ENCODE data around the gene ICOSLG. TPM values are rescaled to one million over a fixed set of nuclear protein-coding genes. Genes with fewer than 3 reads are reported as not detected.
"Not testable (repeated sequence)": the region's sequence is repeated elsewhere in the genome, so short reads cannot be mapped to it uniquely, and the experiment has no call there.

ICOSLG gene
- total RNA-seq (2.7 TPM), polyA plus RNA-seq (1.3 TPM)

GRCh38 chr21:44240842-44241241 lies at the start of gene ICOSLG:
Gene ICOSLG, minus strand, starts transcription at chr21:44240943. Its CDS starts 126 bp downstream, at chr21:44240817.
- H3K4me3 ChIP-seq (ENCODE audit: low read depth, low read length); H3K4me1 ChIP-seq (ENCODE audit: insufficient read depth); H3K27ac ChIP-seq (ENCODE audit: low read depth); DNase-seq (ENCODE audit: extremely low spot score); H3K36me3 ChIP-seq (ENCODE audit: insufficient read depth): not testable (repeated sequence)
- WGBS, result no CpG with 5 or more reads among the region's 53 CpGs

- no peaks in the 10 kb centered on the region for H3K36me3 ChIP-seq (ENCODE audit: insufficient read depth)
- no peak for DNase-seq (ENCODE audit: extremely low spot score)
- H3K4me1 ChIP-seq (ENCODE audit: insufficient read depth), result no peaks in the 10 kb centered on the region
- WGBS, result 86% methylated on average over 24 of the region's 24 CpGs
- H3K27ac ChIP-seq (ENCODE audit: low read depth), result no peak overlapping the region
- no peak overlapping the region for H3K4me3 ChIP-seq (ENCODE audit: low read depth, low read length)
Observed at GRCh38 chr21:44289381-44290010, 48.8 kb upstream of the ICOSLG start.

GRCh38 chr21:44288251-44289110 lies 47.7 kb upstream of the ICOSLG start:
- 92% methylated on average over 23 of the region's 23 CpGs for WGBS
- no peaks in the 10 kb centered on the region for H3K36me3 ChIP-seq (ENCODE audit: insufficient read depth)
- H3K4me1 ChIP-seq (ENCODE audit: insufficient read depth), result no peaks in the 10 kb centered on the region
- H3K4me3 ChIP-seq (ENCODE audit: low read depth, low read length), result no peak overlapping the region
- DNase-seq (ENCODE audit: extremely low spot score), result no peak
- H3K27ac ChIP-seq (ENCODE audit: low read depth), result no peak overlapping the region

GRCh38 chr21:44286716-44287632 lies 46.2 kb upstream of the ICOSLG start:
- WGBS, result 68% methylated on average over 31 of the region's 31 CpGs
- Histone ChIP-seq H3K4me3 (ENCODE audit: low read depth, low read length) (no peak overlapping the region), H3K36me3 (ENCODE audit: insufficient read depth) (no peaks in the 10 kb centered on the region), H3K27ac (ENCODE audit: low read depth) (no peak overlapping the region), H3K4me1 (ENCODE audit: insufficient read depth) (no peaks in the 10 kb centered on the region)
- no peak for DNase-seq (ENCODE audit: extremely low spot score)

- Histone ChIP-seq H3K4me3 (ENCODE audit: low read depth, low read length) (peak overlapping the region; percentile 5), H3K4me1 (ENCODE audit: insufficient read depth) (no peaks in the 10 kb centered on the region), H3K36me3 (ENCODE audit: insufficient read depth) (no peaks in the 10 kb centered on the region), H3K27ac (ENCODE audit: low read depth) (no peak overlapping the region)
- WGBS, result 58% methylated on average over 21 of the region's 21 CpGs
- no peak for DNase-seq (ENCODE audit: extremely low spot score)
Observed at GRCh38 chr21:44286086-44286715, 45.5 kb upstream of the ICOSLG start.

- Histone ChIP-seq H3K4me3 (ENCODE audit: low read depth, low read length) (peak within 1 kb of the TSS; percentile 5), H3K4me1 (ENCODE audit: insufficient read depth) (no peaks in the 10 kb centered on the region), H3K27ac (ENCODE audit: low read depth) (no peak within 1 kb of the TSS), H3K36me3 (ENCODE audit: insufficient read depth) (no peaks in the 10 kb centered on the region)
- DNase-seq (ENCODE audit: extremely low spot score), result no peak
- 28% methylated on average over 56 of the region's 56 CpGs for WGBS
Observed at GRCh38 chr21:44285138-44285992, 44.6 kb upstream of the ICOSLG start, which contains the start of gene AIRE. Gene AIRE, plus strand, starts transcription at chr21:44285876. Its CDS starts 131 bp downstream, at chr21:44286007.

- Histone ChIP-seq H3K36me3 (ENCODE audit: insufficient read depth) (no peaks in the 10 kb centered on the region), H3K4me1 (ENCODE audit: insufficient read depth) (no peaks in the 10 kb centered on the region), H3K27ac (ENCODE audit: low read depth) (no peak overlapping the region), H3K4me3 (ENCODE audit: low read depth, low read length) (no peak overlapping the region)
- 70% methylated on average over 11 of the region's 11 CpGs for WGBS
- DNase-seq (ENCODE audit: extremely low spot score), result no peak
Observed at GRCh38 chr21:44283948-44284347, 43.2 kb upstream of the ICOSLG start.

GRCh38 chr21:44283211-44283785 lies 42.6 kb upstream of the ICOSLG start:
- not testable (repeated sequence) for H3K4me3 ChIP-seq (ENCODE audit: low read depth, low read length); DNase-seq (ENCODE audit: extremely low spot score); H3K36me3 ChIP-seq (ENCODE audit: insufficient read depth); H3K4me1 ChIP-seq (ENCODE audit: insufficient read depth); H3K27ac ChIP-seq (ENCODE audit: low read depth)
- WGBS, result 61% methylated on average over 11 of the region's 11 CpGs

- Histone ChIP-seq H3K36me3 (ENCODE audit: insufficient read depth) (no peaks in the 10 kb centered on the region), H3K4me1 (ENCODE audit: insufficient read depth) (no peaks in the 10 kb centered on the region), H3K4me3 (ENCODE audit: low read depth, low read length) (no peak overlapping the region), H3K27ac (ENCODE audit: low read depth) (no peak overlapping the region)
- no peak for DNase-seq (ENCODE audit: extremely low spot score)
- 93% methylated on average over 9 of the region's 9 CpGs for WGBS
Observed at GRCh38 chr21:44282370-44282769, 41.6 kb upstream of the ICOSLG start.

- Histone ChIP-seq H3K36me3 (ENCODE audit: insufficient read depth) (no peaks in the 10 kb centered on the region), H3K27ac (ENCODE audit: low read depth) (no peak overlapping the region), H3K4me3 (ENCODE audit: low read depth, low read length) (no peak overlapping the region), H3K4me1 (ENCODE audit: insufficient read depth) (no peaks in the 10 kb centered on the region)
- no peak for DNase-seq (ENCODE audit: extremely low spot score)
- WGBS, result 97% methylated on average over 9 of the region's 9 CpGs
Observed at GRCh38 chr21:44281801-44282200, 41.1 kb upstream of the ICOSLG start.

GRCh38 chr21:44279354-44280260 lies 38.9 kb upstream of the ICOSLG start:
- no peaks in the 10 kb centered on the region for H3K36me3 ChIP-seq (ENCODE audit: insufficient read depth)
- H3K4me3 ChIP-seq (ENCODE audit: low read depth, low read length), result no peak overlapping the region
- no peaks in the 10 kb centered on the region for H3K4me1 ChIP-seq (ENCODE audit: insufficient read depth)
- H3K27ac ChIP-seq (ENCODE audit: low read depth), result no peak overlapping the region
- 84% methylated on average over 19 of the region's 19 CpGs for WGBS
- no peak for DNase-seq (ENCODE audit: extremely low spot score)
